ENCODE results near the gene KANSL1.

The KANSL1 gene

DNA sequence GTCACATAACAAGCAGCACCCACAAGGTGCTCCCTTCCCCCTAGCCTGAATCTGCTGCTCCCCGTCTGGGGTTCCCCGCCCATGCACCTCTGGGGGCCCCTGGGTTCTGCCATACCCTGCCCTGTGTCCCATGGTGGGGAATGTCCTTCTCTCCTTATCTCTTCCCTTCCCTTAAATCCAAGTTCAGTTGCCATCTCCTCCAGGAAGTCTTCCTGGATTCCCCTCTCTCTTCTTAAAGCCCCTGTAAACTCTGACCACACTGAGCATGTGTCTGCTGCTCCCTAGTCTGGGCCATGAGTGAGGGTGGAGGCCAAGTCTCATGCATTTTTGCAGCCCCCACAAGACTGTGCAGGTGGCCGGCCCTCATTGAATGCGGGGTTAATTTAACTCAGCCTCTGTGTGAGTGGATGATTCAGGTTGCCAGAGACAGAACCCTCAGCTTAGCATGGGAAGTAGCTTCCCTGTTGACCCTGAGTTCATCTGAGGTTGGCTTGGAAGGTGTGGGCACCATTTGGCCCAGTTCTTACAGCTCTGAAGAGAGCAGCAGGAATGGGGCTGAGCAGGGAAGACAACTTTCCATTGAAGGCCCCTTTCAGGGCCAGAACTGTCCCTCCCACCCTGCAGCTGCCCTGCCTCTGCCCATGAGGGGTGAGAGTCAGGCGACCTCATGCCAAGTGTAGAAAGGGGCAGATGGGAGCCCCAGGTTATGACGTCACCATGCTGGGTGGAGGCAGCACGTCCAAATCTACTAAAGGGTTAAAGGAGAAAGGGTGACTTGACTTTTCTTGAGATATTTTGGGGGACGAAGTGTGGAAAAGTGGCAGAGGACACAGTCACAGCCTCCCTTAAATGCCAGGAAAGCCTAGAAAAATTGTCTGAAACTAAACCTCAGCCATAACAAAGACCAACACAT lies 194.0 kb downstream of the KANSL1 start, which contains the start of gene STH:
Gene STH, plus strand, starts transcription at position 264 of the 913 bp plus-strand sequence. Its CDS starts 30 bp downstream, at position 294.
- no peak within 1 kb of the TSS for H3K27ac ChIP-seq (ENCODE audit: low read depth, low read length, severe bottlenecking)
- no peaks in the 10 kb centered on the region for H3K9me3 ChIP-seq (ENCODE audit: control insufficient read depth, low read length)
- no peak within 1 kb of the TSS for H3K4me3 ChIP-seq (ENCODE audit: extremely low read depth, insufficient read depth, low read length, poor library complexity, severe bottlenecking)
- no peaks in the 10 kb centered on the region for H3K36me3 ChIP-seq (ENCODE audit: control insufficient read depth, insufficient read depth, low read length)
- H3K4me1 ChIP-seq (ENCODE audit: control insufficient read depth, insufficient read depth, low read length, poor library complexity, severe bottlenecking): no peaks in the 10 kb centered on the region
- WGBS, 2 experiments (ENCODE audit: insufficient coverage in 2 of 2): 86 to 95% methylated on average over 6 to 8 of the region's 8 CpGs

DNA sequence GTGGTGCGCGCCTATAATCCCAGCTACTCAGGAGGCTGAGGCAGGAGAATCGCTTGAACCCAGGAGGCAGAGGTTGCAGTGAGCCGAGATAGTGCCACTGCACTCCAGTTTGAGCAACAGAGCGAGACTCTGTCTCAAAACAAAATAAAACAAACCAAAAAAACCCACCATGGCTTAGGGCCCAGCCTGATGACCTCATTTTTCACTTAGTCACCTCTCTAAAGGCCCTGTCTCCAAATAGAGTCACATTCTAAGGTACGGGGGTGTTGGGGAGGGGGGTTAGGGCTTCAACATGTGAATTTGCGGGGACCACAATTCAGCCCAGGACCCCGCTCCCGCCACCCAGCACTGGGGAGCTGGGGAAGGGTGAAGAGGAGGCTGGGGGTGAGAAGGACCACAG lies 195.6 kb downstream of the KANSL1 start:
- Histone ChIP-seq H3K36me3 (ENCODE audit: control insufficient read depth, insufficient read depth, low read length) (no peaks in the 10 kb centered on the region), H3K4me1 (ENCODE audit: control insufficient read depth, insufficient read depth, low read length, poor library complexity, severe bottlenecking) (no peaks in the 10 kb centered on the region), H3K27ac (ENCODE audit: low read depth, low read length, severe bottlenecking) (no peak overlapping the region), H3K4me3 (ENCODE audit: extremely low read depth, insufficient read depth, low read length, poor library complexity, severe bottlenecking) (no peak overlapping the region), H3K9me3 (ENCODE audit: control insufficient read depth, low read length) (no peaks in the 10 kb centered on the region)
- 93 to 94% methylated on average over 5 to 7 of the region's 9 CpGs for WGBS, 2 experiments (ENCODE audit: insufficient coverage in 2 of 2)

- no peak overlapping the region for H3K27ac ChIP-seq (ENCODE audit: low read depth, low read length, severe bottlenecking)
- H3K9me3 ChIP-seq (ENCODE audit: control insufficient read depth, low read length): no peaks in the 10 kb centered on the region
- H3K4me1 ChIP-seq (ENCODE audit: control insufficient read depth, insufficient read depth, low read length, poor library complexity, severe bottlenecking): no peaks in the 10 kb centered on the region
- H3K36me3 ChIP-seq (ENCODE audit: control insufficient read depth, insufficient read depth, low read length): no peaks in the 10 kb centered on the region
- no peak overlapping the region for H3K4me3 ChIP-seq (ENCODE audit: extremely low read depth, insufficient read depth, low read length, poor library complexity, severe bottlenecking)
- 85 to 87% methylated on average over 11 of the region's 13 CpGs for WGBS, 2 experiments (ENCODE audit: insufficient coverage in 2 of 2)
Observed at GRCh38 chr17:45997166-45997565, 196.1 kb downstream of the KANSL1 start.

DNA sequence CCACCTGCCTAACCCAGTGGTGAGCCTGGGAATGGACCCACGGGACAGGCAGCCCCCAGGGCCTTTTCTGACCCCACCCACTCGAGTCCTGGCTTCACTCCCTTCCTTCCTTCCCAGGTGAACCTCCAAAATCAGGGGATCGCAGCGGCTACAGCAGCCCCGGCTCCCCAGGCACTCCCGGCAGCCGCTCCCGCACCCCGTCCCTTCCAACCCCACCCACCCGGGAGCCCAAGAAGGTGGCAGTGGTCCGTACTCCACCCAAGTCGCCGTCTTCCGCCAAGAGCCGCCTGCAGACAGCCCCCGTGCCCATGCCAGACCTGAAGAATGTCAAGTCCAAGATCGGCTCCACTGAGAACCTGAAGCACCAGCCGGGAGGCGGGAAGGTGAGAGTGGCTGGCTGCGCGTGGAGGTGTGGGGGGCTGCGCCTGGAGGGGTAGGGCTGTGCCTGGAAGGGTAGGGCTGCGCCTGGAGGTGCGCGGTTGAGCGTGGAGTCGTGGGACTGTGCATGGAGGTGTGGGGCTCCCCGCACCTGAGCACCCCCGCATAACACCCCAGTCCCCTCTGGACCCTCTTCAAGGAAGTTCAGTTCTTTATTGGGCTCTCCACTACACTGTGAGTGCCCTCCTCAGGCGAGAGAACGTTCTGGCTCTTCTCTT lies 196.8 kb downstream of the KANSL1 start:
- no peak overlapping the region for H3K27ac ChIP-seq (ENCODE audit: low read depth, low read length, severe bottlenecking)
- no peaks in the 10 kb centered on the region for H3K36me3 ChIP-seq (ENCODE audit: control insufficient read depth, insufficient read depth, low read length)
- H3K4me1 ChIP-seq (ENCODE audit: control insufficient read depth, insufficient read depth, low read length, poor library complexity, severe bottlenecking): no peaks in the 10 kb centered on the region
- WGBS, 2 experiments (ENCODE audit: insufficient coverage in 2 of 2): 90 to 94% methylated on average over 24 to 31 of the region's 31 CpGs
- no peak overlapping the region for H3K4me3 ChIP-seq (ENCODE audit: extremely low read depth, insufficient read depth, low read length, poor library complexity, severe bottlenecking)
- H3K9me3 ChIP-seq (ENCODE audit: control insufficient read depth, low read length): no peaks in the 10 kb centered on the region

GRCh38 chr17:45995627-45996270 lies 197.5 kb downstream of the KANSL1 start:
- no peak overlapping the region for H3K4me3 ChIP-seq (ENCODE audit: extremely low read depth, insufficient read depth, low read length, poor library complexity, severe bottlenecking)
- H3K4me1 ChIP-seq (ENCODE audit: control insufficient read depth, insufficient read depth, low read length, poor library complexity, severe bottlenecking): no peaks in the 10 kb centered on the region
- H3K36me3 ChIP-seq (ENCODE audit: control insufficient read depth, insufficient read depth, low read length): no peaks in the 10 kb centered on the region
- no peak overlapping the region for H3K27ac ChIP-seq (ENCODE audit: low read depth, low read length, severe bottlenecking)
- 90 to 91% methylated on average over 12 of the region's 14 CpGs for WGBS, 2 experiments (ENCODE audit: insufficient coverage in 2 of 2)
- H3K9me3 ChIP-seq (ENCODE audit: control insufficient read depth, low read length): no peaks in the 10 kb centered on the region

DNA sequence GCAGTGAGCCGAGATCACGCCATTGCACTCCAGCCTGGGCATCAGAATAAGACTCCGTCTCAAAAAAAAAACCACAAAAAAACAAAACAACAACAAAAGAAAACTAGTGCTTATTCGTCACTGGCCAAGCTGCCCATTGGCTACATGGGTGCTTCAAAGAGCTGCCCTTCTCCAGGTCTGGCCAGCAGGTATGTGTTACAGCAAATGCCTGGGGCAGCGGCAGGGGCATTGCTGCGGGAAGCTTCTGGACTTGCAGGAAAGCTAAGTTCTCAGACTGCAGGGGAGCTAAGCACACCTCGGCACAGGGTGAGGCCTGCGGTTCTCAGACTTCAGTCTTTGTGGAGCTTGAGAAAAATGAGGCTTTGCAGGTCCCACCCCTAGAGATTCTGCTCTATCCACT lies 198.2 kb downstream of the KANSL1 start:
- WGBS, 2 experiments (ENCODE audit: insufficient coverage in 2 of 2): 92 to 93% methylated on average over 8 of the region's 8 CpGs
- Histone ChIP-seq H3K4me3 (ENCODE audit: extremely low read depth, insufficient read depth, low read length, poor library complexity, severe bottlenecking) (no peak overlapping the region), H3K36me3 (ENCODE audit: control insufficient read depth, insufficient read depth, low read length) (no peaks in the 10 kb centered on the region), H3K4me1 (ENCODE audit: control insufficient read depth, insufficient read depth, low read length, poor library complexity, severe bottlenecking) (no peaks in the 10 kb centered on the region), H3K27ac (ENCODE audit: low read depth, low read length, severe bottlenecking) (no peak overlapping the region), H3K9me3 (ENCODE audit: control insufficient read depth, low read length) (peaks cover 3% of the 10 kb centered on the region)

DNA sequence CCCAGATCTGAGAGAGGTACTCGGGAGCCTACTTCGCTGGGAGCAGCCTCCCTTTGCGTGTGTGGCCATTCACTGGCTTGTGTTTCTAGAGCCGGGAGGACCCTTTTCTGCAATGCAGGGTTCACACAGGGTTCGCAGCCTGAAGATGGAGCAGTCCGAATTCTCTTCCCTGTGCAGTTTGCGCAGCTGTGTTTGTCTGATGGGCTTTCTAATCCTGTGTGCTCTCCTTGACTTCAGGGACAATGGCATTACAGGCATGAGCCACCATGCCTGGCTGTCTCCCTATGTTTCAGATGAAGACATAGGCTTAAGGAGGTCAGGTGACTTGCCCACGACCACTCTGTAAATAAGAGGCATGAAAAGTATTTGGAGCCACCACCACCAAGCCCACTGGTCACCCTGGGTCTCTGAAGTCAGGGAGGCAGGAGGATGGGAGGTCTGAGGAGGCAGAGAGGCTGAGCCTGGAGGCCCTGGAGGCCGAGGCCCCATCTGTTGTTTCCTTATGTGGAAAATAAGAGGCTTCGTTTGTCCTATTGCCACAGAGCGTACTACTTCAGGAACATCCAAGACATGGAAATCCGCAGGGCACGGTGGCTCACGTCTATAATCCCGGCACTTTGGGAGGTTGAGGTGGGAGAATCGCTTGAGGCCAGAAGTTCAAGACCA lies 199.1 kb downstream of the KANSL1 start:
- 80 to 88% methylated on average over 12 to 14 of the region's 16 CpGs for WGBS, 2 experiments (ENCODE audit: insufficient coverage in 2 of 2)
- H3K9me3 ChIP-seq (ENCODE audit: control insufficient read depth, low read length): peaks cover 9% of the 10 kb centered on the region

DNA sequence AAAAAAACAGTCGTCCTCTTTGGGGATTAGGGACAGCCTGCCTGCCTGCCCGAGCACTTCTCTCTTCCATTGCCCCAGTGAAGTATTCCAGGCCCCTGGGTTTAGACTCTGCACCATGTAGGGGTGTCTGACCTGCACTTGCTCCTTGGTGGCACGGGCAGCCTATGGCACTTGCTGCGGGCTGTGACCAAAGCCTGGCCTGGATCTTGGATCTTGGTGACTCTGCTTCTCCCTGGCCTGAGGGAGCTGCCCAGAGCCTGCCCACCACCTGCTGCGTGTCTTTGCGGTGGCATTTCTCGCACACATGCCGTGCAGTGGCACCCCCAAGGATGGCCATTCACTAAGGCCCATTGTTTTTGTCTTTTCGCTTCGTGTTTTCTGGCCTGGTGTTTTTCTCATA lies 200.3 kb downstream of the KANSL1 start:
- Histone ChIP-seq H3K27ac (ENCODE audit: low read depth, low read length, severe bottlenecking) (no peak overlapping the region), H3K4me3 (ENCODE audit: extremely low read depth, insufficient read depth, low read length, poor library complexity, severe bottlenecking) (no peak overlapping the region), H3K4me1 (ENCODE audit: control insufficient read depth, insufficient read depth, low read length, poor library complexity, severe bottlenecking) (no peaks in the 10 kb centered on the region), H3K9me3 (ENCODE audit: control insufficient read depth, low read length) (peaks cover 9% of the 10 kb centered on the region), H3K36me3 (ENCODE audit: control insufficient read depth, insufficient read depth, low read length) (no peaks in the 10 kb centered on the region)
- 80 to 81% methylated on average over 6 to 9 of the region's 10 CpGs for WGBS, 2 experiments (ENCODE audit: insufficient coverage in 2 of 2)

More for the DNA sequence above, 199.1 kb downstream of the KANSL1 start:
- no peaks in the 10 kb centered on the region for H3K36me3 ChIP-seq (ENCODE audit: control insufficient read depth, insufficient read depth, low read length)
- no peaks in the 10 kb centered on the region for H3K4me1 ChIP-seq (ENCODE audit: control insufficient read depth, insufficient read depth, low read length, poor library complexity, severe bottlenecking)
- no peak overlapping the region for H3K4me3 ChIP-seq (ENCODE audit: extremely low read depth, insufficient read depth, low read length, poor library complexity, severe bottlenecking)
- H3K27ac ChIP-seq (ENCODE audit: low read depth, low read length, severe bottlenecking): no peak overlapping the region

GRCh38 chr17:45992175-45992574 lies 201.1 kb downstream of the KANSL1 start:
- Histone ChIP-seq H3K9me3 (ENCODE audit: control insufficient read depth, low read length) (peaks cover 9% of the 10 kb centered on the region), H3K4me1 (ENCODE audit: control insufficient read depth, insufficient read depth, low read length, poor library complexity, severe bottlenecking) (no peaks in the 10 kb centered on the region), H3K36me3 (ENCODE audit: control insufficient read depth, insufficient read depth, low read length) (no peaks in the 10 kb centered on the region), H3K27ac (ENCODE audit: low read depth, low read length, severe bottlenecking) (no peak overlapping the region), H3K4me3 (ENCODE audit: extremely low read depth, insufficient read depth, low read length, poor library complexity, severe bottlenecking) (no peak overlapping the region)
- WGBS, 2 experiments (ENCODE audit: insufficient coverage in 2 of 2): 78 to 88% methylated on average over 5 to 6 of the region's 6 CpGs

DNA sequence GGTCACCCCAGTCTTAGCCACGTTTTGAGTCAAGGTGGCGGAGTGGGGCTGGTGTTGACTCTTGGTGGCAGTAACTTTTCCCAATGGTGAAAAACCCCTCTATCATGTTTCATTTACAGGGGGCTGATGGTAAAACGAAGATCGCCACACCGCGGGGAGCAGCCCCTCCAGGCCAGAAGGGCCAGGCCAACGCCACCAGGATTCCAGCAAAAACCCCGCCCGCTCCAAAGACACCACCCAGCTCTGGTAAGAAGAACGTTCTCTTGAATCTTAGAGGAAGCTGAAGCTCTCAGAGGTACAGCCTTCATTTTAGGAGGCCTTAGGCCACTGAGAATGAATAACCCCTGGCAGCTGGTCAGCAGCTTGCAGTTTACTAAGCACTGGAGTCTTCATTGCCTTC lies 201.9 kb downstream of the KANSL1 start:
- Histone ChIP-seq H3K9me3 (ENCODE audit: control insufficient read depth, low read length) (peaks cover 9% of the 10 kb centered on the region), H3K27ac (ENCODE audit: low read depth, low read length, severe bottlenecking) (no peak overlapping the region)
- WGBS, 2 experiments (ENCODE audit: insufficient coverage in 2 of 2): 85 to 95% methylated on average over 9 to 10 of the region's 10 CpGs

More for the DNA sequence above, 201.9 kb downstream of the KANSL1 start:
- no peak overlapping the region for H3K4me3 ChIP-seq (ENCODE audit: extremely low read depth, insufficient read depth, low read length, poor library complexity, severe bottlenecking)
- H3K36me3 ChIP-seq (ENCODE audit: control insufficient read depth, insufficient read depth, low read length): no peaks in the 10 kb centered on the region
- H3K4me1 ChIP-seq (ENCODE audit: control insufficient read depth, insufficient read depth, low read length, poor library complexity, severe bottlenecking): no peaks in the 10 kb centered on the region
